Naive thymus-derived CD4-positive, alpha-beta T cell (primary cell): ENCODE results near the gene ARL5A. TPM values are rescaled to one million over a fixed set of nuclear protein-coding genes. Genes with fewer than 3 reads are reported as not detected.
"Not testable (repeated sequence)": the region's sequence is repeated elsewhere in the genome, so short reads cannot be mapped to it uniquely, and the experiment has no call there.

Source experiments
- ATAC-seq: fragments of 150-1000 bp; cut with Tn5 transposase; 2 replicates; pipeline ENCODE4 v1.10.0; 2021; ENCODE audit warnings: mild to moderate bottlenecking, moderate library complexity
- CTCF ChIA-PET: fragments of 350-600 bp; sonication (Branson Sonifier 250); formaldehyde crosslinking; loops from one replicate; lab custom pipeline; 2021; ENCODE audit warnings: antibody characterized with exemption; lab: Charles Lee
- POLR2A ChIA-PET: fragments of 350-600 bp; sonication (Branson Sonifier 250); formaldehyde crosslinking; loops from one replicate; lab custom pipeline; 2021; ENCODE audit warnings: antibody characterized with exemption, inconsistent platforms; lab: Charles Lee
- DNase-seq, 9 donors: peaks; one replicate each; pipeline versions ENCODE4 v3.0.0 to v3.0.0-alpha.2; 2020 to 2022; ENCODE audit warnings: mixed read lengths in 1 of 9
- H3K27ac ChIP-seq: one replicate; pipeline ENCODE4 v1.7.0; 2013; ENCODE audit warnings: mild to moderate bottlenecking, low read depth, low read length, moderate library complexity
- H3K27me3 ChIP-seq, 2 donors: one replicate each; pipeline ENCODE4 v1.7.0; 2013; ENCODE audit warnings: low read length in 2 of 2, mild to moderate bottlenecking in 2 of 2, moderate library complexity in 2 of 2; ENCODE audit not compliant: control insufficient read depth in 2 of 2, insufficient read depth in 2 of 2
- H3K36me3 ChIP-seq, 3 experiments: 1 replicate in 2 of 3; 2 replicates in 1 of 3; pipeline ENCODE4 v1.7.0; 2013; ENCODE audit warnings: low read length in 3 of 3, mild to moderate bottlenecking in 3 of 3, moderate library complexity in 1 of 3; ENCODE audit not compliant: insufficient read depth in 3 of 3, control insufficient read depth in 2 of 3
- H3K4me1 ChIP-seq, 2 donors: one replicate each; pipeline ENCODE4 v1.7.0; 2013; ENCODE audit warnings: low read length in 2 of 2, mild to moderate bottlenecking in 2 of 2, moderate library complexity in 1 of 2; ENCODE audit not compliant: control insufficient read depth in 2 of 2, insufficient read depth in 2 of 2
- H3K4me3 ChIP-seq: 2 replicates; pipeline ENCODE4 v1.7.0; 2013; ENCODE audit warnings: mild to moderate bottlenecking, low read length
- H3K9me3 ChIP-seq, 3 experiments: 1 replicate in 2 of 3; 2 replicates in 1 of 3; pipeline ENCODE4 v1.7.0; 2013; ENCODE audit warnings: low read length in 3 of 3; ENCODE audit not compliant: control insufficient read depth in 2 of 3
- H3K27ac Mint-ChIP-seq, 9 donors: one replicate each; pipeline ENCODE4 v1.8.0; 2020 to 2022; ENCODE audit warnings: mixed read lengths in 9 of 9, mild to moderate bottlenecking in 8 of 9, moderate library complexity in 5 of 9, inconsistent platforms in 2 of 9
- H3K27me3 Mint-ChIP-seq, 5 donors: one replicate each; pipeline ENCODE4 v1.8.0; 2021 to 2022; ENCODE audit warnings: mixed read lengths in 5 of 5, mild to moderate bottlenecking in 1 of 5
- H3K36me3 Mint-ChIP-seq, 5 donors: one replicate each; pipeline ENCODE4 v1.8.0; 2020 to 2022; ENCODE audit warnings: mixed read lengths in 5 of 5, mild to moderate bottlenecking in 3 of 5, inconsistent platforms in 1 of 5
- H3K4me1 Mint-ChIP-seq, 7 donors: one replicate each; pipeline ENCODE4 v1.8.0; 2020 to 2022; ENCODE audit warnings: mixed read lengths in 7 of 7, mild to moderate bottlenecking in 3 of 7, inconsistent platforms in 1 of 7
- H3K4me3 Mint-ChIP-seq, 10 donors: one replicate each; pipeline ENCODE4 v1.8.0; 2020 to 2022; ENCODE audit warnings: mild to moderate bottlenecking in 10 of 10, mixed read lengths in 10 of 10, moderate library complexity in 6 of 10, inconsistent platforms in 2 of 10
- H3K9me3 Mint-ChIP-seq, 11 donors: one replicate each; pipeline ENCODE4 v1.8.0; 2020 to 2022; ENCODE audit warnings: mixed read lengths in 11 of 11, mild to moderate bottlenecking in 4 of 11, inconsistent platforms in 1 of 11, moderate library complexity in 1 of 11
- intact Hi-C, 2 donors: fragments of 100-400 bp; cut with micrococcal nuclease; formaldehyde crosslinking; loops; one replicate each; pipeline ENCODE4 v1.15.1; 2023
- polyA plus RNA-seq, 2 donors: library from polyadenylated mRNA; unstranded; fragments of 300-500 nt; fragmentation: Illumina TruSeq; gene quantifications; one replicate each; pipeline ENCODE4 v1.2.3, GENCODE V29; 2021
- total RNA-seq, 6 experiments: library from RNA in 5 of 6; stranded (reverse) in 5 of 6; gene quantifications; 1 replicate in 5 of 6; 2 replicates in 1 of 6; pipeline ENCODE4 v1.2.3 and lab custom pipeline; 2021 to 2026

Gene ARL5A
- total and polyA plus RNA-seq, 7 experiments from 2014 or later: 25.8 to 68.3 (median 35.6) TPM

- ChIA-PET CTCF (no interaction called here), POLR2A (no interaction called here)
- no peaks in the 10 kb centered on the region for H3K4me1 Mint-ChIP-seq
- no peaks in the 10 kb centered on the region for H3K27me3 ChIP-seq
- peaks cover 0 to 8% (median 0%) of the 10 kb centered on the region in 11 donors for H3K9me3 Mint-ChIP-seq
- no peaks in the 10 kb centered on the region for H3K9me3 ChIP-seq
- H3K27me3 Mint-ChIP-seq: no peaks in the 10 kb centered on the region
- DNase-seq: no peak
- peak overlapping the region in 1 of 9 donors; percentile 9 for H3K27ac Mint-ChIP-seq
- no peak overlapping the region for H3K27ac ChIP-seq
- ATAC-seq: no peak
- no peaks in the 10 kb centered on the region for H3K4me1 ChIP-seq
- peaks cover 0 to 41% (median 29%) of the 10 kb centered on the region in 5 donors for H3K36me3 Mint-ChIP-seq
- H3K36me3 ChIP-seq: no peaks in the 10 kb centered on the region
- no peak overlapping the region for H3K4me3 ChIP-seq
- no peak overlapping the region for H3K4me3 Mint-ChIP-seq
- intact Hi-C loops: loop anchor here in 1 of 2 donors (1.0 kb wide), 1 partner anchor 13 kb away; no protein-coding TSS in a partner anchor
Observed at GRCh38 chr2:151795646-151796240, 32.5 kb downstream of the ARL5A start.

- H3K27me3 ChIP-seq, H3K4me3 ChIP-seq, intact Hi-C loops, H3K27me3 Mint-ChIP-seq, H3K27ac ChIP-seq, H3K9me3 ChIP-seq, H3K4me1 ChIP-seq, POLR2A ChIA-PET, H3K4me3 Mint-ChIP-seq, H3K27ac Mint-ChIP-seq, DNase-seq, H3K4me1 Mint-ChIP-seq, CTCF ChIA-PET, H3K9me3 Mint-ChIP-seq, H3K36me3 ChIP-seq, ATAC-seq: not testable (repeated sequence)
- peaks cover 0 to 39% (median 31%) of the 10 kb centered on the region in 5 donors for H3K36me3 Mint-ChIP-seq
Observed at GRCh38 chr2:151794422-151794821, 33.8 kb downstream of the ARL5A start.

- POLR2A ChIA-PET: no interaction called here
- ATAC-seq: no peak
- H3K27me3 Mint-ChIP-seq: no peaks in the 10 kb centered on the region
Observed at GRCh38 chr2:151793123-151793522, 35.1 kb downstream of the ARL5A start.

GRCh38 chr2:151792589-151792988 is 35.6 kb downstream of the ARL5A start:
- H3K27ac Mint-ChIP-seq: no peak overlapping the region
- POLR2A ChIA-PET: no interaction called here

More at GRCh38 chr2:151793123-151793522, 35.1 kb downstream of the ARL5A start:
- Histone ChIP-seq H3K4me1 (no peaks in the 10 kb centered on the region), H3K36me3 (no peaks in the 10 kb centered on the region), H3K27ac (no peak overlapping the region), H3K27me3 (no peaks in the 10 kb centered on the region), H3K9me3 (no peaks in the 10 kb centered on the region), H3K4me3 (no peak overlapping the region)
- intact Hi-C loops: no loop called here
- no peaks in the 10 kb centered on the region for H3K4me1 Mint-ChIP-seq
- H3K9me3 Mint-ChIP-seq: peaks cover 0 to 8% (median 0%) of the 10 kb centered on the region in 11 donors
- no peak for DNase-seq
- H3K36me3 Mint-ChIP-seq: peaks cover 0 to 41% (median 28%) of the 10 kb centered on the region in 5 donors
- H3K4me3 Mint-ChIP-seq: no peak overlapping the region
- CTCF ChIA-PET: no interaction called here
- H3K27ac Mint-ChIP-seq: no peak overlapping the region

GRCh38 chr2:151791545-151791944 is 36.7 kb downstream of the ARL5A start:
- H3K4me1 Mint-ChIP-seq: no peaks in the 10 kb centered on the region
- intact Hi-C loops: no loop called here
- no peaks in the 10 kb centered on the region for H3K27me3 Mint-ChIP-seq
- peaks cover 0 to 8% (median 0%) of the 10 kb centered on the region in 11 donors for H3K9me3 Mint-ChIP-seq
- no peaks in the 10 kb centered on the region for H3K4me1 ChIP-seq
- no peak overlapping the region for H3K4me3 ChIP-seq
- no peak overlapping the region for H3K4me3 Mint-ChIP-seq
- no peaks in the 10 kb centered on the region for H3K9me3 ChIP-seq
- DNase-seq: no peak
- H3K27ac ChIP-seq: no peak overlapping the region
- POLR2A ChIA-PET: no interaction called here
- no peak for ATAC-seq
- H3K36me3 ChIP-seq: no peaks in the 10 kb centered on the region
- H3K27ac Mint-ChIP-seq: no peak overlapping the region
- no peaks in the 10 kb centered on the region for H3K27me3 ChIP-seq
- CTCF ChIA-PET: no interaction called here
- peaks cover 0 to 37% (median 27%) of the 10 kb centered on the region in 5 donors for H3K36me3 Mint-ChIP-seq

More at GRCh38 chr2:151792589-151792988, 35.6 kb downstream of the ARL5A start:
- H3K36me3 ChIP-seq: no peaks in the 10 kb centered on the region
- DNase-seq: no peak
- H3K9me3 ChIP-seq: no peaks in the 10 kb centered on the region
- intact Hi-C loops: no loop called here
- Mint-ChIP-seq H3K27me3 (no peaks in the 10 kb centered on the region), H3K9me3 (peaks cover 0 to 8% (median 0%) of the 10 kb centered on the region in 11 donors), H3K4me3 (no peak overlapping the region), H3K36me3 (peaks cover 0 to 44% (median 31%) of the 10 kb centered on the region in 5 donors), H3K4me1 (no peaks in the 10 kb centered on the region)
- H3K4me1 ChIP-seq: no peaks in the 10 kb centered on the region
- CTCF ChIA-PET: no interaction called here
- H3K27ac ChIP-seq: no peak overlapping the region
- H3K4me3 ChIP-seq: no peak overlapping the region
- no peak for ATAC-seq
- no peaks in the 10 kb centered on the region for H3K27me3 ChIP-seq

GRCh38 chr2:151790689-151791088 is 37.5 kb downstream of the ARL5A start:
- DNase-seq: no peak
- CTCF ChIA-PET: interaction anchor here (0.5 kb wide), 1 partner anchor 794 kb away, joined by 3 read pairs; no protein-coding TSS in a partner anchor
- POLR2A ChIA-PET: no interaction called here

More at GRCh38 chr2:151790689-151791088, 37.5 kb downstream of the ARL5A start:
- Mint-ChIP-seq H3K27me3 (no peaks in the 10 kb centered on the region), H3K4me1 (no peaks in the 10 kb centered on the region), H3K27ac (no peak overlapping the region), H3K4me3 (no peak overlapping the region), H3K36me3 (peaks cover 0 to 30% (median 23%) of the 10 kb centered on the region in 5 donors), H3K9me3 (peaks cover 0 to 8% (median 0%) of the 10 kb centered on the region in 11 donors)
- intact Hi-C loops: no loop called here
- Histone ChIP-seq H3K9me3 (no peaks in the 10 kb centered on the region), H3K27ac (no peak overlapping the region), H3K27me3 (no peaks in the 10 kb centered on the region), H3K4me3 (no peak overlapping the region), H3K4me1 (no peaks in the 10 kb centered on the region), H3K36me3 (no peaks in the 10 kb centered on the region)
- no peak for ATAC-seq
